DOHH2 (cell line): ENCODE data around the gene CD93.

Experiments used
- EZH2phosphoT487 ChIP-seq: fragments of 200-600 bp; sonication (generic); IDR thresholded peaks from 2 replicates; pipeline ENCODE4 v1.6.1; 2017; ENCODE audit warnings: borderline replicate concordance, mild to moderate bottlenecking, antibody characterized with exemption, low read length, moderate library complexity, mixed read lengths
- TF ChIP-seq, protein P1 (sequence below): fragments of 200-600 bp; sonication (generic); IDR thresholded peaks from one replicate; pipeline ENCODE4 v1.5.1; 2014; ENCODE audit warnings: antibody characterized with exemption, mild to moderate bottlenecking, low read depth, low read length; ENCODE audit not compliant: poor library complexity, severe bottlenecking

GRCh38 chr20:23122321-23122720 is 36.2 kb upstream of the CD93 start:
- TF ChIP-seq, protein P1, sequence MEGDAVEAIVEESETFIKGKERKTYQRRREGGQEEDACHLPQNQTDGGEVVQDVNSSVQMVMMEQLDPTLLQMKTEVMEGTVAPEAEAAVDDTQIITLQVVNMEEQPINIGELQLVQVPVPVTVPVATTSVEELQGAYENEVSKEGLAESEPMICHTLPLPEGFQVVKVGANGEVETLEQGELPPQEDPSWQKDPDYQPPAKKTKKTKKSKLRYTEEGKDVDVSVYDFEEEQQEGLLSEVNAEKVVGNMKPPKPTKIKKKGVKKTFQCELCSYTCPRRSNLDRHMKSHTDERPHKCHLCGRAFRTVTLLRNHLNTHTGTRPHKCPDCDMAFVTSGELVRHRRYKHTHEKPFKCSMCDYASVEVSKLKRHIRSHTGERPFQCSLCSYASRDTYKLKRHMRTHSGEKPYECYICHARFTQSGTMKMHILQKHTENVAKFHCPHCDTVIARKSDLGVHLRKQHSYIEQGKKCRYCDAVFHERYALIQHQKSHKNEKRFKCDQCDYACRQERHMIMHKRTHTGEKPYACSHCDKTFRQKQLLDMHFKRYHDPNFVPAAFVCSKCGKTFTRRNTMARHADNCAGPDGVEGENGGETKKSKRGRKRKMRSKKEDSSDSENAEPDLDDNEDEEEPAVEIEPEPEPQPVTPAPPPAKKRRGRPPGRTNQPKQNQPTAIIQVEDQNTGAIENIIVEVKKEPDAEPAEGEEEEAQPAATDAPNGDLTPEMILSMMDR: no peak
- no peak for TF ChIP-seq EZH2phosphoT487
